ENCODE measurements around the gene PPP2CA.

PPP2CA gene

DNA sequence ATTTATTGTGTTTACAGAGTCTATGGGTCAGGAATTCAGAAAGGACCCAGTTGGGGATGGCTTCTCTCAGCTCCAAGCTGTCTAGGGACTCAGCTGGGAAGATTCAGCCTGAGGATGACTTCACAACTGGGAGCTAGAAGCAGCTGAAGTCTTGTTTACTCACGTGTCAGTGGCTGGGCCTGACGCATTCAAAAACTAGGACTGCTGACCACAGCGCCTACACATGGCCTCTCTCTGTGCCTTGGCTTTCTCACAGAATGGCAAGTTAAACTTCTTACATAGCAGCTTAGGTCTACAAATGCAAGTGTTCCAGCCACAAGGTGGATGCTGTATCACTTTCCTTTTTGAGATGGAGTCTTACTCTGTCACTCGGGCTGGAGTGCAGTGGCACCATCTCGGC, 16.3 kb upstream of the PPP2CA start (continued):
- TF ChIP-seq TSHZ2 (CRISPR knock-in tag; IDR thresholded peaks at IDR 0.05) (no peak), SNAI2 (CRISPR knock-in tag; IDR thresholded peaks at IDR 0.05) (no peak)
- TF ChIP-seq, protein P1, sequence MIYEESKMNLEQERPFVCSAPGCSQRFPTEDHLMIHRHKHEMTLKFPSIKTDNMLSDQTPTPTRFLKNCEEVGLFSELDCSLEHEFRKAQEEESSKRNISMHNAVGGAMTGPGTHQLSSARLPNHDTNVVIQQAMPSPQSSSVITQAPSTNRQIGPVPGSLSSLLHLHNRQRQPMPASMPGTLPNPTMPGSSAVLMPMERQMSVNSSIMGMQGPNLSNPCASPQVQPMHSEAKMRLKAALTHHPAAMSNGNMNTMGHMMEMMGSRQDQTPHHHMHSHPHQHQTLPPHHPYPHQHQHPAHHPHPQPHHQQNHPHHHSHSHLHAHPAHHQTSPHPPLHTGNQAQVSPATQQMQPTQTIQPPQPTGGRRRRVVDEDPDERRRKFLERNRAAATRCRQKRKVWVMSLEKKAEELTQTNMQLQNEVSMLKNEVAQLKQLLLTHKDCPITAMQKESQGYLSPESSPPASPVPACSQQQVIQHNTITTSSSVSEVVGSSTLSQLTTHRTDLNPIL (CRISPR knock-in tag; IDR thresholded peaks at IDR 0.05; ENCODE audit: low read depth), result no peak

DNA sequence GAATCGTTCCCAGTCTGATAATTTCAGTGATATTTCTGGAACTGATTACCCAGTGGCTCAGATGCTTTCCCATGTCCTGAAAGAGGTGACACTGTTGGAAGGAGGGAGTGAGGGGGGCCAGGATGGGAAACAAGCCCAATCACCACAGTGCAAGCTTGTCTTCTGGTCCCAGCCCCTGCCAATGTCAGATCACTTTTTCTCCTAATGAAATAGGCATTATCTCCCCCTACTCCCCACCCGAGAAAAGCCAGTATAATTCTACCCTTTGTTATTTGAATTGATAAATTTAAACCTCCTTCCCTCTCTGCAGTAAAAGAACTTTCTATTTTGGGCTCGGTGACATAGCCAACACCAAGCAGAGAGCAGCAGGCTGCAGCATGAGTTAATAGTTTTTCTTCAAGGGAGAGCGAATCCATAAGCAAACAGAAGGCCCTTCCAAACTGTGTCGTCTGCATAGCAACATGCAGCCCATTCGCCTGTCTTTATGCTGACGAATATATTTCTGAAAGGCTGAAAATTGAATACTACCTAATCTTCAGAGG, 14.6 kb upstream of the PPP2CA start:
- ATAC-seq, result peak; percentile 75

GRCh38 chr5:134236820-134237219, 10.9 kb upstream of the PPP2CA start:
- no peak for ATAC-seq
- TF ChIP-seq, protein P1 (CRISPR knock-in tag; IDR thresholded peaks at IDR 0.05; ENCODE audit: low read depth), result no peak
- no peak for TF ChIP-seq CSDC2 (CRISPR knock-in tag; IDR thresholded peaks at IDR 0.05)
- no peak for TF ChIP-seq TSHZ2 (CRISPR knock-in tag; IDR thresholded peaks at IDR 0.05)
- no peak for TF ChIP-seq ARNTL (CRISPR knock-in tag; IDR thresholded peaks at IDR 0.05; ENCODE audit: borderline replicate concordance, low read depth)
- TF ChIP-seq ZC3H10 (CRISPR knock-in tag; IDR thresholded peaks at IDR 0.05), result no peak
- TF ChIP-seq ISL1 (CRISPR knock-in tag; IDR thresholded peaks at IDR 0.05), result no peak
- TF ChIP-seq BACH2 (CRISPR knock-in tag; IDR thresholded peaks at IDR 0.05; ENCODE audit: borderline replicate concordance), result no peak
- TF ChIP-seq POU6F1 (CRISPR knock-in tag; IDR thresholded peaks at IDR 0.05; ENCODE audit: borderline replicate concordance, low read depth), result no peak
- TF ChIP-seq, protein P2, sequence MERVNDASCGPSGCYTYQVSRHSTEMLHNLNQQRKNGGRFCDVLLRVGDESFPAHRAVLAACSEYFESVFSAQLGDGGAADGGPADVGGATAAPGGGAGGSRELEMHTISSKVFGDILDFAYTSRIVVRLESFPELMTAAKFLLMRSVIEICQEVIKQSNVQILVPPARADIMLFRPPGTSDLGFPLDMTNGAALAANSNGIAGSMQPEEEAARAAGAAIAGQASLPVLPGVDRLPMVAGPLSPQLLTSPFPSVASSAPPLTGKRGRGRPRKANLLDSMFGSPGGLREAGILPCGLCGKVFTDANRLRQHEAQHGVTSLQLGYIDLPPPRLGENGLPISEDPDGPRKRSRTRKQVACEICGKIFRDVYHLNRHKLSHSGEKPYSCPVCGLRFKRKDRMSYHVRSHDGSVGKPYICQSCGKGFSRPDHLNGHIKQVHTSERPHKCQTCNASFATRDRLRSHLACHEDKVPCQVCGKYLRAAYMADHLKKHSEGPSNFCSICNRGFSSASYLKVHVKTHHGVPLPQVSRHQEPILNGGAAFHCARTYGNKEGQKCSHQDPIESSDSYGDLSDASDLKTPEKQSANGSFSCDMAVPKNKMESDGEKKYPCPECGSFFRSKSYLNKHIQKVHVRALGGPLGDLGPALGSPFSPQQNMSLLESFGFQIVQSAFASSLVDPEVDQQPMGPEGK (CRISPR knock-in tag; IDR thresholded peaks at IDR 0.05; ENCODE audit: borderline replicate concordance), result no peak
- no peak for TF ChIP-seq OSR1 (CRISPR knock-in tag; IDR thresholded peaks at IDR 0.05)
- TF ChIP-seq ESRRG (CRISPR knock-in tag; IDR thresholded peaks at IDR 0.05), result no peak

More for the DNA sequence above, 14.6 kb upstream of the PPP2CA start:
- TF ChIP-seq, protein P1 (CRISPR knock-in tag; IDR thresholded peaks at IDR 0.05; ENCODE audit: low read depth), result no peak
- TF ChIP-seq OSR1 (CRISPR knock-in tag; IDR thresholded peaks at IDR 0.05) (no peak), TOX (CRISPR knock-in tag; IDR thresholded peaks at IDR 0.05; ENCODE audit: borderline replicate concordance) (no peak), ZNF70 (CRISPR knock-in tag; IDR thresholded peaks at IDR 0.05) (no peak), ISL1 (CRISPR knock-in tag; IDR thresholded peaks at IDR 0.05) (no peak), BACH2 (CRISPR knock-in tag; IDR thresholded peaks at IDR 0.05; ENCODE audit: borderline replicate concordance) (no peak)

All from SK-N-SH treated with all-trans-retinoic acid at 6 μM for 48 hours (cell line).